LHCN-M2 (cell line): ENCODE measurements around the gene UIMC1. TPM values are rescaled to one million over a fixed set of nuclear protein-coding genes. Genes with fewer than 3 reads are reported as not detected.
A peak's percentile ranks its signal among the peaks of the same experiment; 100 is the strongest.
"Not testable (repeated sequence)": the region's sequence is repeated elsewhere in the genome, so short reads cannot be mapped to it uniquely, and the experiment has no call there.

Experiments used
- DNase-seq: peaks from one replicate; pipeline ENCODE4 v3.0.0-alpha.2; 2012; ENCODE audit warnings: low read depth
- polyA plus RNA-seq: library from polyadenylated mRNA; unstranded; fragments of >200 nt; gene quantifications from one replicate; pipeline ENCODE4 v1.2.1, GENCODE V29; 2012; ENCODE audit warnings: missing spikeins
- total RNA-seq: library from RNA; depleted of rRNA; stranded (reverse); fragments of >200 nt; gene quantifications from 2 replicates; pipeline ENCODE4 v1.2.3, GENCODE V29; 2014; rRNA removed

UIMC1 gene
- 22.2 and 24.6 TPM in 2 replicates for total RNA-seq
- polyA plus RNA-seq: 13.8 TPM

DNA sequence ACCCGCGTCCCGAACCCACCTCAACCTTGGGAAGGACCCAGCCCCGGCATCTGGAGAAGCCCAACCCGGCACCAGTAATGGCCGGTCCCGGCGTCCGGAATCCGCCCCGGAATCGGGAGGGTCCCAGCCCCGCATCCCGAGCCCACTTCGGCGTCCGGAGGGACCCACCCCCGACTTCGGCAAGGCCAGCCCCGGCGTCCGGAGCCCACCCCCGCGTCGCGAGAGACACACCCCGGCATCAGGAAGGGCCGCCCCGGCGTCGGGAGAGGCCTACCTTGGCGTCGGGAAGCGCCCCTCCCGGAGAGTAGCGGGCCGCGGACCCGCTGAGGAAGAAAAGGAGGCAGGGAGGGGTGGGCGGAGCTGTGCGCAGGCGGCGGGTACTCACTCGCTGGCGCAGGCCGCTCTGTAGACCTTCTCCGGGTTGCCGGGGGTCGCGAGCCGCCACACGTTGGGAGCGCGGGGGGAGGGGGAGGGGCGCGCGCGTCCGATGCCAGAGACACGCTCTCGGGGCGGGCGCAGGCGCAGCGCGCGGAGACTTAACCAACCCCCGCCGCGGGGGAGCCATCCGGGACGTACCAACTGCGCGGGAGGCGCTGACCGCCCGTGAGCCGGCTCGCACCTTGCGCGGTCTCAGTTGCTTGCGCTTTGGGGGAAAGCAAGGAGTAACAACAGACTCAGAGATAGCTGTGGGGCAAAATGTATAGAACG, at the start of gene UIMC1:
Gene UIMC1 (minus strand): TSS at position 515 of the 708 bp plus-strand sequence. CDS start 24,164 bp downstream, outside the sequence.
- peak; percentile 84 for DNase-seq

DNA sequence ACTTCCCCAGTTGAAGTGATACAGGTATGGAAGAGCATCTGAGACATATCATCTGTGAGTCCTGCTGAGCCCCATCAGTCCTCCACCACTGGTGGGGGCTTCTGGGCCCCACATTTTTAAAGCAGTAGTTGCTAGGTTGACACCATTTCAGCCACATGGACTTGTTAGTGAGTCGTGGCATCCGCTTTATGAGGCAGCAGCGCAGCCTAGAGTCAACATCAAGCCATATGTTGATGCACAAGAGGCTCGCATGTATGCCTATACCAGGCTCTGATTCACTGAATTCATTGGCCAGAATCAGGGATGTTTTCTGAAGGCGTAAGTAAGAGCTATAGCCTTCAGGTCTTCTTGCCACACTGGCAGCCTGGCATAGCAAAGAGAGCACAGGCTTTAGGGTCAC, 42.7 kb upstream of the UIMC1 start:
- no peak for DNase-seq

DNA sequence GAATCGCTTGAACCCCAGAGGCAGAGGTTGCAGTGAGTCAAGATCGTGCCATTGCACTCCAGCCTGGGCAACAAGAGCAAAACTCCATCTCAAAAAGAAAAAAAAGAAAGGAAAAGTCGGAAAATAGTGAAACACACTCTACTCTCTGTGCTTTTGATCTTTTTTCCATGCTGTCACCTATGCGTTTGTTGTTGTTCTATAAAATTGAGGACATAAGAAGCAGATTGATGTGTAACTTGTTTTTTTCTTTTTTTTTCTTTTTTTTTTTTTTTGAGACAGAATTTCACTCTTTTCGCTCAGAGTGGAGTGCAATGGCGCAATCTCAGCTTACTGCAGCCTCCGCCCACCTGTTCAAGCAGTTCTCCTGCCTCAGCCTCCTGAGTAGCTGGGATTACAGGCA, 42.0 kb upstream of the UIMC1 start:
- DNase-seq: not testable (repeated sequence)

GRCh38 chr5:177045631-177046030, 39.1 kb upstream of the UIMC1 start:
- DNase-seq: no peak

GRCh38 chr5:177044641-177045040, 38.1 kb upstream of the UIMC1 start:
- DNase-seq: no peak

- DNase-seq: no peak
Observed at GRCh38 chr5:177043958-177044357, 37.4 kb upstream of the UIMC1 start.

DNA sequence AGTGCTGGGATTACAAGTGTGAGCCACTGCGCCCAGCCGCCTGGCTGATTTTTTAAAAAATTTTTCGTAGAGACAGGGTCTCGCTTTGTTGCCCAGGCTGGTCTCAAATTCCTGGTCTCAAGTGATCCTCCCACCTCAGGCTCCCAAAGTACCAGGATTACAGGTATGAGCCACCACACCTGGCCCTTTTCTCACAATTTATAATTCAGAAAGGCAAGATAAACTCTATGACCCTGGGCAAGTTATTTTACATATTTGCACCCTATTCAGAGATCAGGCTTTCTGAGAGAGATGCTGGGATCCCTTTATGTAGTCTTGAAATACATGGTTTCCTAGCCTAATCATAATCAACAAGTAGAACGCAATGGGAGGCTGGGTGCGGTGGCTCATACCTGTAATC, 36.5 kb upstream of the UIMC1 start:
- no peak for DNase-seq

GRCh38 chr5:177041936-177042335, 35.4 kb upstream of the UIMC1 start:
- no peak for DNase-seq

DNA sequence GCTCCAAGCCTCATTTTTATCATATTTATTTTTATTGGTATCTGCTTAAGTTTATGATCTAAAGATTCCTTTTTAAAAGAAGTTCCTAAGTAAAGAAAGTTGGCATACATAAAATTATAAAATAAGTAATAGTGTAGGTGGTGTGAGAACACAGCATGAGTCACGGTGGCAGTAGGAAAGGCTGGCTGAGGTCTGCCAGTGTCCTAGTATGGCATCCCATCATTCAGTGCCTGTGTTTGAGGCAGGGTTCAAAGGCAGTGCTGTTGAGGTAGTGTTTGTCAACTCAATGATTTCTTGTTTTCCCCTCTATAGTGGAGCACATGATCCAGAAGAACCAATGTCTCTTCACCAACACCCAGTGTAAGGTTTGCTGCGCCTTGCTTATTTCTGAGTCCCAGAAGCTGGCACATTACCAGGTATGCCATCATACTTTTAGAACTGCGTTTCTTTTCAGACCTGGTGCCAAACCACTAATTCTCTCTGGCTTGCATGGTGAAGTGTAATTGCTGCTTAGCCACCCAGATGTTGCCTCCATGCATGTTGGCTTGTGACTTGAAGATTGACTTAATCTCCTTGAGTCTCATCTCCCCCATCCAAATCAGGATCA, 34.3 kb upstream of the UIMC1 start:
- peak; percentile 56 for DNase-seq

DNA sequence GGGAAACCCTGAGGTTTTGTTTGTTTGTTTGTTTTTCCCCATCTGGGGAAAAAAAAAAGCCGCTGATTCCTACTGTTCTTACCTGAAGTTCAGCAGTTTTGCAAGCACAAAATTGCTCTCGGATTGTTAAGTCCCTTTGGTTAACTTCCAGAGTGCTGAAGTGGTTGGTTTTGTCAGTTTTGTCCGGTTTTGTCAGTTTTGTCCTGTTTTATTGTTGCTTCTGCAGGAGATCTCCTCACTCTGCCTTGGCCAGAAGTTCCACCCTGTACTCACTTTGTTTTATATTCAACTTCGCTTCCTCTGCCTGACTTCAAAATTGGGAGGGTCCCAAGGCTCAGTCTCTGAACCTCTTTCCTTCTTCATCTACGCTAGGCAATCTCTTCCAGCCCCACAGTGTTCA, 30.3 kb upstream of the UIMC1 start:
- DNase-seq: no peak

- DNase-seq: no peak
Observed at GRCh38 chr5:177036443-177036842, 29.9 kb upstream of the UIMC1 start.

DNA sequence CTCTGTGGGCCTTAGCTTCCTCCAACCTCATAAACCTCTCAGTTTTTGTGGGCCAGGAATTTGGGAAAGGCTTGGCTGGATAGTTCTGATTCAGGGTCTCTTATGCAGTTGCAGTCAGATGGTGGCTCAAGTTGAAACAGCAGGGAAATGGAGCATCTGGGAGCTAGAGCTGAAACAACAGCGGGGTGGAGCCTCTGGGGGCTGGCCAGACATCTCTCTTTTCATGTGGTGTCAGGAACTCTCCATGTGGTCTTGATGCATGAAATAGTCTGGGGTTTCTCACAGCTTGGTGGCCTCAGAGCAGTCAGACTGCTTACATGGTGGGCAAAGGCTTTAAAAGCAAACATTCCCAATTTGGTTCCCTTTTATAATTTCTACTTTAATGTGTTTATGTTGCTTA, 29.4 kb upstream of the UIMC1 start:
- DNase-seq: no peak

- no peak for DNase-seq
Observed at GRCh38 chr5:177029498-177029897, 22.9 kb upstream of the UIMC1 start.

DNA sequence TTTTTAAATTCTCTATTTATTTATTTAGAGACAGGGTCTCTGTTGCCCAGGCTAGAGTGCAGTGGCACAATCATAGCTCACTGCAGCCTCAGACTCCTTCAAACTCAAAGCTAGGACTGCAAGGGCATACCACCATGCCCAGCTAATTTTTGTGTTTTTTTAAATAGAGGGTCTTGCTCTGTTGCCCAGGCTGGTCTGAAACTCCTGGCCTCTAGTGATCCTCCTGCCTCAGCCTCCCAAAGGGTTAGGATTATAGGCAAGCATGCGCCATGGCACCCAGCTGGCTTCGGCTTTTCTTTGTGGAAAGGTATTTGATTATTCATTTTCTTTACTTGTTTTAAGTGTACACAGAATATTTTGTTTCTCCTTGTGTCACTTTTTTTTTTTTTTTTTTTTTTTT, 21.1 kb upstream of the UIMC1 start:
- DNase-seq: no peak

GRCh38 chr5:177025101-177025601, 18.6 kb upstream of the UIMC1 start:
- no peak for DNase-seq

GRCh38 chr5:177024559-177024958, 18.0 kb upstream of the UIMC1 start:
- DNase-seq: no peak

- peak; percentile 10 for DNase-seq
Observed at GRCh38 chr5:177023303-177023664, 16.7 kb upstream of the UIMC1 start.

DNA sequence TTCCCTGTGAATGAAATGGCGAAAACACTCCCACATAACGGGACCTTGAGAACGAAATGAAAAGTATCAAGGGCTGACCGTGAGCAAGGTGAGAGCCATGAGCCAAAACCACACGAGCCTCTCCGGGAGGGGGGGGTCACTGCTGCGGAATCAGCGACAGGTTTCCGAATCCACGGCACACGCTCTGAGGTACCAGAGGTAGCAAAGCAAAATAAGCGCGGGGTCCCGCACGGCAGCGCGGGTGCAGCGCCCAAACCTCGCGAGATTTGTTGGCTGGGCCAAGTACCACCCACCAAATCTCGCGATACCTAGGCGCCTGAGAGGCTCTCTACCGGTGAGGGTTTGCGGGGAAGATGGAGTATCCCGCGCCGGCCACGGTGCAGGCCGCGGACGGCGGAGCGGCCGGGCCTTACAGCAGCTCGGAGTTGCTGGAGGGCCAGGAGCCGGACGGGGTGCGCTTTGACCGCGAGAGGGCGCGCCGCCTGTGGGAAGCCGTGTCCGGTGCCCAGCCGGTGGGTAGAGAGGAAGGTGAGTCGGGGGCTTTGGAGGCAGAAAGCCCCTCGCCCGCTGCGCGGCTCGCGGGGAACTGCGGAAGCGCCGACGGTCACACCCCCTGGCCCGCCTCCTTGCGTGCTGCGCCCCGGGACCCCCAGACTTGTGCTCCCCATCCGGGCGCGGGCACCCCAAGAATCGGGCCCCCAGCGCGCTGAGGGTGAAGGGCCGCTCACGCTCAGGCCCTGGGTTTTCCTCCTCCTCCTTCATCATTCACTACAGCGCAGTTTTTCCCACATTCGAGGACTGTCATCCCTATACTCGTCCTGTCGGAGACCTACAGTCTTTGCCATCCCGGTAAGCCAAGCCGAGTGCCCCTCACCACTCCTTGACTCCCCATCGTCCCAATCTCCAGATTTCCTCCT, 16.1 kb upstream of the UIMC1 start, which contains the start of gene ZNF346:
Gene ZNF346 (plus strand): TSS at position 311 of the 917 bp plus-strand sequence. CDS start 43 bp downstream, at position 354.
- peak; percentile 86 for DNase-seq

DNA sequence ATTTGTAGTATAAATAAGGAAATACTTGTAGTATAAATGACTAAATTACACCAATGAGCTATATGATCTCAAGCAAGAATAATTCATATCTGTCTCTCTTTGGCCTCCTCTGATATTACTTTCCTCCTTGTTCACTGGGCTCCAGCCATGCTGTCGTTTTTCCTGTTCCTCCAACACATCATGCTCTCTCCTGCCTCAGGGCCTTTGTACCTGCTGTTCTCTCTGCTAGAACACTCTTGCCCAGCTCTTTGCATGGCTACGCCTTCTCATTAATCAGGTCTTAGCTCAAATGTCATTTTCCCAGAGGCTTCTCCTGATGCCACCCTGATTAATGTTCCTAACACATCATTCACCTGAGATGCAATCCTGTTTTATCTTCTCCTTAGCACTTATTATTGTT, 13.5 kb upstream of the UIMC1 start:
- DNase-seq: no peak

DNA sequence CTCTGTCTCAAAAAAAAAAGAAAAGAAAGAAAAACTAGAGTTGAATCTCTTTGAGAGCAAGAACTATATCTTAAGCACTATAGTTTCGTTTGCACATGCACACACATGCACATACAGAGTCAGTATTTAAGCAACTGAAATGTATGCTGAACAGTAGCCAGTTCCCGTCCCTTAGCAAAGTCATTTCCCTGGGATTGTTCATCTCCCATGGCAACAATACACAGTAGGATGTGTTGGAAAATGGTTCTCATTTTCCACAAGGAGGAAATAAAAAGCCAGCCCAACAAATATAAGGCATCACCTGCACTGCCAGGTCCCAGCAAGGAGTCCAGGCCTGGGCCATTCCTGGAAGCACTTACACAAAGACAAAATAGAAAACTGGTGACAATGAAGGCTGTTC, 11.8 kb upstream of the UIMC1 start:
- no peak for DNase-seq

DNA sequence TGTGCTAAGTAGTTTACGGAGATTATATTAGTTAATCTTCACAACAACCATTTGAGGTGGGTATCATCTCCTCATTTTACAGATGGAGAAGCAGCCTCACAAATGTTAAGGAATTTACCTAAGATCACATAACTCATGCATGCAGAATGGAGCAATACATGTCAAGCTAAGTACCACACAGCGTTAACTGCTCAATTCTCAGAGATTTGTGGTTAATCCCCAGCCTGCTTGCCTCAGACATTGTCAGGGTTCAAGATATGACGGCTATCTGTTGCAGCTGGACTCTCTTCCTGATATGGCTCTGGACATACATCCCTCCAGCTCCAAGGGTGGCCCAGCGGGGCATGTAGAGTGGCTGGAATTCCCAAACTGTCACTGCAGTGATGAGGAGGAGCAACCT, 8.6 kb upstream of the UIMC1 start:
- DNase-seq: no peak

DNA sequence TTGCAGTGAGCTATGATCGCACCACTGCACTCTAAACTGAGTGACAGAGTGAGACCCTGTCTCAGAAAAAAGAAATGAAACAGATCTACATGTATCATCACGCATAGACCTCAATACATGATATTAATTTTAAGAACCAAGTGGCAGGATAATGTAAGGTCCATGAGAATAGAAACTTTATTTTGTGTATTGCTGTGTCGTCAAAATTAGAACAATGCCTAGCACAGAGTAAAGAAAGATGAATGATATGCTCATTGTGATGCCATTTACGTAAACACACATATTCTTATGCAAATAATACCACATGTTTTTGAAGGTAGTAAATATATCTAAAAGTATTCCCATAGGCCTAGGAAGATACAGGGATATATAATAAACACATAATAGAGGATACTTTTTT, 3.6 kb upstream of the UIMC1 start:
- DNase-seq: no peak
